Activated CD8-positive, alpha-beta T cell treated with anti-CD3 and anti-CD28 coated beads for 36 hours (primary cell): ENCODE data around the gene ZBTB5. TPM values are rescaled to one million over a fixed set of nuclear protein-coding genes. Genes with fewer than 3 reads are reported as not detected.

Source experiments
- ATAC-seq: fragments of 200-7000 bp; cut with Tn5 transposase; one replicate; pipeline ENCODE4 v1.10.0; 2021; ENCODE audit warnings: mild to moderate bottlenecking, moderate library complexity
- CTCF ChIA-PET: fragments of 350-600 bp; sonication (Branson Sonifier 250); formaldehyde crosslinking; loops from one replicate; lab custom pipeline; 2021; ENCODE audit warnings: antibody characterized with exemption; lab: Charles Lee
- POLR2A ChIA-PET: fragments of 350-600 bp; sonication (Branson Sonifier 250); formaldehyde crosslinking; loops from one replicate; lab custom pipeline; 2021; ENCODE audit warnings: antibody characterized with exemption; lab: Charles Lee
- DNase-seq: peaks from one replicate; pipeline ENCODE4 v3.0.0-alpha.2; 2020
- H3K27ac Mint-ChIP-seq: one replicate; pipeline ENCODE4 v1.8.0; 2021; ENCODE audit warnings: mild to moderate bottlenecking, mixed read lengths
- H3K27me3 Mint-ChIP-seq: one replicate; pipeline ENCODE4 v1.8.0; 2021; ENCODE audit warnings: mixed read lengths
- H3K36me3 Mint-ChIP-seq: one replicate; pipeline ENCODE4 v1.8.0; 2021; ENCODE audit warnings: low read depth, mixed read lengths
- H3K4me1 Mint-ChIP-seq: one replicate; pipeline ENCODE4 v1.8.0; 2021; ENCODE audit warnings: low read depth, mixed read lengths
- H3K4me3 Mint-ChIP-seq: one replicate; pipeline ENCODE4 v1.8.0; 2021; ENCODE audit warnings: mild to moderate bottlenecking, moderate library complexity, mixed read lengths
- H3K9me3 Mint-ChIP-seq: one replicate; pipeline ENCODE4 v1.8.0; 2021; ENCODE audit warnings: mixed read lengths
- CTCF ChIP-seq: fragments of 200-600 bp; IDR thresholded peaks from one replicate; pipeline ENCODE4 v1.8.0; 2022; ENCODE audit warnings: antibody characterized with exemption, mild to moderate bottlenecking
- intact Hi-C: fragments of 100-400 bp; cut with micrococcal nuclease; formaldehyde crosslinking; loops from one replicate; pipeline ENCODE4 v1.10.0; 2022
- total RNA-seq, 2 experiments: library from RNA; stranded (reverse); gene quantifications; one replicate each; pipeline ENCODE4 v1.2.3, GENCODE V29; 2021

ZBTB5 gene
- total RNA-seq, 2 experiments from 2014 or later = 8.6 to 8.8 TPM

- intact Hi-C loops = no loop called here
- H3K4me3 Mint-ChIP-seq = no peak overlapping the region
- ATAC-seq (no peak), DNase-seq (no peak)
- no peak overlapping the region for H3K27ac Mint-ChIP-seq
- TF ChIP-seq CTCF = no peak
- no peaks in the 10 kb centered on the region for H3K27me3 Mint-ChIP-seq
- H3K4me1 Mint-ChIP-seq = peaks cover 7% of the 10 kb centered on the region
- POLR2A ChIA-PET = interaction anchor here (1.4 to 1.5 kb wide), 2 partner anchors 8 to 12 kb away, joined by 3 to 5 read pairs; no protein-coding TSS in a partner anchor
- no peaks in the 10 kb centered on the region for H3K9me3 Mint-ChIP-seq
- CTCF ChIA-PET = no interaction called here
- peaks cover 23% of the 10 kb centered on the region for H3K36me3 Mint-ChIP-seq
Measured at GRCh38 chr9:37443566-37443965, 21.7 kb downstream of the ZBTB5 start.

GRCh38 chr9:37442556-37442955, 22.7 kb downstream of the ZBTB5 start:
- POLR2A ChIA-PET = interaction anchor here (1.5 kb wide), 1 partner anchor 13 kb away, joined by 5 read pairs; no protein-coding TSS in a partner anchor
- no peaks in the 10 kb centered on the region for H3K9me3 Mint-ChIP-seq
- ATAC-seq (no peak), DNase-seq (no peak)
- H3K27ac Mint-ChIP-seq = no peak overlapping the region
- no peak for TF ChIP-seq CTCF
- H3K27me3 Mint-ChIP-seq = no peaks in the 10 kb centered on the region
- CTCF ChIA-PET = interaction anchor here (1.0 kb wide), 1 partner anchor 16 kb away, joined by 3 read pairs; no protein-coding TSS in a partner anchor
- peaks cover 27% of the 10 kb centered on the region for H3K36me3 Mint-ChIP-seq
- intact Hi-C loops = no loop called here
- H3K4me1 Mint-ChIP-seq = peaks cover 7% of the 10 kb centered on the region
- no peak overlapping the region for H3K4me3 Mint-ChIP-seq

- TF ChIP-seq CTCF = no peak
- intact Hi-C loops = no loop called here
- ChIA-PET POLR2A (no interaction called here), CTCF (interaction anchor here (1.0 kb wide), 1 partner anchor 17 kb away, joined by 3 read pairs; no protein-coding TSS in a partner anchor)
- Mint-ChIP-seq H3K36me3 (peaks cover 29% of the 10 kb centered on the region), H3K9me3 (no peaks in the 10 kb centered on the region), H3K4me3 (no peak overlapping the region), H3K4me1 (peaks cover 4% of the 10 kb centered on the region), H3K27me3 (no peaks in the 10 kb centered on the region), H3K27ac (no peak overlapping the region)
- no peak for ATAC-seq
- DNase-seq = no peak
Measured at GRCh38 chr9:37441776-37442370, 23.4 kb downstream of the ZBTB5 start.

- intact Hi-C loops = no loop called here
- H3K27me3 Mint-ChIP-seq = no peaks in the 10 kb centered on the region
- no peak for DNase-seq
- no peak overlapping the region for H3K4me3 Mint-ChIP-seq
- no peaks in the 10 kb centered on the region for H3K4me1 Mint-ChIP-seq
- peaks cover 38% of the 10 kb centered on the region for H3K36me3 Mint-ChIP-seq
- POLR2A ChIA-PET = interaction anchor here (1.0 to 1.2 kb wide), 2 partner anchors 26 to 28 kb away, joined by 4 read pairs; no protein-coding TSS in a partner anchor
- no peak for TF ChIP-seq CTCF
- CTCF ChIA-PET = no interaction called here
- no peak for ATAC-seq
- H3K9me3 Mint-ChIP-seq = no peaks in the 10 kb centered on the region
- H3K27ac Mint-ChIP-seq = no peak overlapping the region
Measured at GRCh38 chr9:37438359-37438758, 26.9 kb downstream of the ZBTB5 start.

- intact Hi-C loops = no loop called here
- H3K9me3 Mint-ChIP-seq = no peaks in the 10 kb centered on the region
- H3K4me1 Mint-ChIP-seq = peaks cover 2% of the 10 kb centered on the region
- ChIA-PET POLR2A (interaction anchor here (0.9 to 1.2 kb wide), 3 partner anchors 11 to 28 kb away, joined by 4 read pairs; no protein-coding TSS in a partner anchor), CTCF (no interaction called here)
- H3K4me3 Mint-ChIP-seq = no peak overlapping the region
- peaks cover 40% of the 10 kb centered on the region for H3K36me3 Mint-ChIP-seq
- ATAC-seq = no peak
- DNase-seq = no peak
- no peak for TF ChIP-seq CTCF
- no peak overlapping the region for H3K27ac Mint-ChIP-seq
- no peaks in the 10 kb centered on the region for H3K27me3 Mint-ChIP-seq
Measured at GRCh38 chr9:37437621-37438020, 27.6 kb downstream of the ZBTB5 start.
